ENCODE data around the gene KLHDC3.

The KLHDC3 gene

DNA sequence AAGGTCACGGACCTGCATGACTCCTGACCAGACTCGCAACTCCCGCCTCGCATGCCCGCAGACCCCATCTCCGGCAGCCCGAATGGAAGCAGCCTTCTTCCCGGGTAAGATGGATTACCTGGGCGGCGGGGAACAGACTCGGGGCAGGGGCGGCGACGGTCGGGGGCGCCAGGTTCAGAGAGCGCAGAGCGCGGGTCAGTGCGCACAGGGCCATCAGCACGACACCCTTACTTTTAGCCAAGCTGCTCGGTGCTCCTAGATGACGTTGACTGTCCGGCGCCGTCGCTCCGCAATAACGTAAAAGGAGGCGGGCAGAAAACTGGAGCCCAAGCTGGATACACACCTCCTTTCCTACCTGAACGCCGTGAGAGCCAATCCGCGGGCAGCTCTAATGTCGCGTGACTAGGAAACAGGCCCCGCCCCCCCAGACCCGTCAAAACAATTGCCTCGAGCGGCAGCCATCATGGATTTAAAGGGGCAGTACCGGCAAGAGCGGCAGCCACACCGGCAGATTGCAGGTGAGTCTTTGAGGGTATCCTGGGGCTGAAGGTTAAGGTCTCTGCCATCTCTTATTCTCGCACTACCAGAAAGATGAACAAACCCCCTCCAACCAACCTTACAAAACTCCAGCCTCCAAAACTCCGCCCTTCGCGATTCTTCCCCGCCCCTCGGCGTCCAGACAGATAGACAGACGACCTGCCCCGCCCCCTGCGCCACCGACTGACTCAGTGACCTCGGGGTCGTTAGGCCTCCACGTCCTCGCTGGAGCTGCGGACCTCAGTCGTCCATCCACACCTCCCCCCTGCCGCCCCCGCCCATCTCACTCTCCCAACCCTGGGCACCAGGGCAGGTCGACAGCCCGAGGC is 45.4 kb downstream of the KLHDC3 start, which contains the start of the genes KLC4 and MRPL2:
TSS of gene KLC4 (plus strand) at position 464 of the 866 bp plus-strand sequence. CDS start 1,705 bp downstream, outside the sequence.
TSS of gene MRPL2 (minus strand) at position 267 of the 866 bp plus-strand sequence. CDS start at position 214, 53 bp downstream.
- peak within 1 kb of the TSS; percentile 60 for H3K27ac ChIP-seq (ENCODE audit: poor library complexity, severe bottlenecking)
- TF ChIP-seq, protein P1, sequence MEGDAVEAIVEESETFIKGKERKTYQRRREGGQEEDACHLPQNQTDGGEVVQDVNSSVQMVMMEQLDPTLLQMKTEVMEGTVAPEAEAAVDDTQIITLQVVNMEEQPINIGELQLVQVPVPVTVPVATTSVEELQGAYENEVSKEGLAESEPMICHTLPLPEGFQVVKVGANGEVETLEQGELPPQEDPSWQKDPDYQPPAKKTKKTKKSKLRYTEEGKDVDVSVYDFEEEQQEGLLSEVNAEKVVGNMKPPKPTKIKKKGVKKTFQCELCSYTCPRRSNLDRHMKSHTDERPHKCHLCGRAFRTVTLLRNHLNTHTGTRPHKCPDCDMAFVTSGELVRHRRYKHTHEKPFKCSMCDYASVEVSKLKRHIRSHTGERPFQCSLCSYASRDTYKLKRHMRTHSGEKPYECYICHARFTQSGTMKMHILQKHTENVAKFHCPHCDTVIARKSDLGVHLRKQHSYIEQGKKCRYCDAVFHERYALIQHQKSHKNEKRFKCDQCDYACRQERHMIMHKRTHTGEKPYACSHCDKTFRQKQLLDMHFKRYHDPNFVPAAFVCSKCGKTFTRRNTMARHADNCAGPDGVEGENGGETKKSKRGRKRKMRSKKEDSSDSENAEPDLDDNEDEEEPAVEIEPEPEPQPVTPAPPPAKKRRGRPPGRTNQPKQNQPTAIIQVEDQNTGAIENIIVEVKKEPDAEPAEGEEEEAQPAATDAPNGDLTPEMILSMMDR (IDR thresholded peaks at IDR 0.05; ENCODE audit: poor library complexity, severe bottlenecking), result no peak

DNA sequence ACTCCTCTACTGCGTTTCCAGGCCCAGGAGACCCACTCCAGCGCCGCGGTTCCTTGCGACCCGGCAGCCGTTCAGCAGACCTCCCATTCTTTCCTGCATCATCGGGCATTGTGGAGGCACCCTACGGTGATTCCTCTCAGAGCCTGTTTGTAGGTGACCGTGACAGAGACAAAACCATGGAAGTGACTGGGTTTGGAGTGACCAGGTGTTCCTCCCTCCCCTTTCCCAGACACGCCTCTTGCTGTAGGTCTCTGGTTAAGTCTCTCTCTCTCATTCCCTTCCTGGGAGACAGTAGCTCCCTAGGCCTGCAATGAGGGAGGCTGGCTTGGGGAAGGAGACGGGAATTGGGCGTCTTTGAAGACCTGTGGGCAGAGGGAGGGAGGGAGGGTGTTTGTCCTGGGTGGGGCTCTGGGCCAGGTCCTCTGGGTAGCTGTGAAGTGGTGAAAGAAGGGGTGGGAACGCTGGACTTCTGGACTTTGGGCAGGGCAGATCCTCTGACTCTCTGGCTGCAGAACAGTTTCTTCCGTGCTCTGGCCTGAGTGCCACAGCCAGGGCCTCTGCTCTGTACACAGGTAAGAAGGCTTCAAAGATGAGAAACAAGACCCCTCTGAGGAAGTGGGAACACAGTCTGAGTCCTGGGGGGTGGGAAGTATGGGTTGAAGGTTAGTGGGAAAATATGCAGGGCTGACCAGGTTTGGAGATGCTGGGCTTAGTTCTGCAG is 46.1 kb downstream of the KLHDC3 start:
- H3K27me3 ChIP-seq (ENCODE audit: insufficient read depth, poor library complexity, severe bottlenecking), result no peaks in the 10 kb centered on the region
- TF ChIP-seq, protein P1 (IDR thresholded peaks at IDR 0.05; ENCODE audit: poor library complexity, severe bottlenecking), result no peak
- no peak for DNase-seq (ENCODE audit: low spot score)
- peaks cover 25% of the 10 kb centered on the region for H3K36me3 ChIP-seq (ENCODE audit: low read depth)
- peak overlapping the region; percentile 60 for H3K27ac ChIP-seq (ENCODE audit: poor library complexity, severe bottlenecking)
- peak overlapping the region; percentile 65 for H3K4me3 ChIP-seq (ENCODE audit: severe bottlenecking)
- no peaks in the 10 kb centered on the region for H3K4me1 ChIP-seq (ENCODE audit: insufficient read depth, poor library complexity, severe bottlenecking)
- H3K9me3 ChIP-seq (ENCODE audit: severe bottlenecking), result no peaks in the 10 kb centered on the region
- peak; percentile 50 for ATAC-seq (ENCODE audit: low read depth)

More for the DNA sequence above, 45.4 kb downstream of the KLHDC3 start, which contains the start of the genes KLC4 and MRPL2:
- H3K9me3 ChIP-seq (ENCODE audit: severe bottlenecking), result no peaks in the 10 kb centered on the region
- peak within 1 kb of the TSS; percentile 65 for H3K4me3 ChIP-seq (ENCODE audit: severe bottlenecking)
- ATAC-seq (ENCODE audit: low read depth), result peak; percentile 89
- no peaks in the 10 kb centered on the region for H3K4me1 ChIP-seq (ENCODE audit: insufficient read depth, poor library complexity, severe bottlenecking)
- peaks cover 28% of the 10 kb centered on the region for H3K36me3 ChIP-seq (ENCODE audit: low read depth)
- peak; percentile 98 for DNase-seq (ENCODE audit: low spot score)
- no peaks in the 10 kb centered on the region for H3K27me3 ChIP-seq (ENCODE audit: insufficient read depth, poor library complexity, severe bottlenecking)

DNA sequence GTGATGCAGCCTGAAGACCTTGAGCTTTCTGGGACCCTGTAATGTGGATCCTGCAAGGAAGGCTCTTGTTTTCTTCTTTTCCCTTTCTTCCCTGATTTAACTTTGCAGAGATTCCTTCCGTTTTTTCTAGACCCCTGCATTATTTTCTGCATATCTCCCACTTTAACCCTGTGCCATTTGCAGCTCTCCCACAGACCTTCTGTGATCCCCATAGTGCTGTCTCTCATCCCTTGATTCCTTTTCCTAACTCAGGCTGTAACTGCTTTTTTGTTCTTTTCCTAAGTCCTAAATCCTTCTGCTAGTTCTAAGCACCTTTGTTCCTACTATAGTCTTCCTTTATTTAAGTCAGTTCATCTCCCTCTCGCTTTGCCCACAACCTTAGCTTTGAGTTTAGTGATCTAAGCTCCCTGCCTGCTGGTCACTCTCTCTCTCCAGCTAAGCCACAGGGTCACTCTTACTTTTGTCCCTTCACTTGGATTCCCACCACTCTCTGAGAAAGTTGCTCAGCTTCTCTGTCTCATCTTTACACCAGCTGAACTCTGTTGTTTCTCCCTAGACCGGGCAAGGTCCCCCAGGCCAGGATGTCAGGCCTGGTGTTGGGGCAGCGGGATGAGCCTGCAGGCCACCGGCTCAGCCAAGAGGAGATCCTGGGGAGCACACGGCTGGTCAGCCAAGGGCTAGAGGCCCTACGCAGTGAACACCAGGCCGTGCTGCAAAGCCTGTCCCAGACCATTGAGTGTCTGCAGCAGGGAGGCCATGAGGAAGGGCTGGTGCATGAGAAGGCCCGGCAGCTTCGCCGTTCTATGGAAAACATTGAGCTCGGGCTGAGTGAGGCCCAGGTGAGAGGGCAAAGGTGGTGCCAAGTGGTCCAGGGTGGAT is 46.9 kb downstream of the KLHDC3 start:
- H3K4me3 ChIP-seq (ENCODE audit: severe bottlenecking), result no peak overlapping the region
- peak overlapping the region; percentile 60 for H3K27ac ChIP-seq (ENCODE audit: poor library complexity, severe bottlenecking)
- H3K4me1 ChIP-seq (ENCODE audit: insufficient read depth, poor library complexity, severe bottlenecking), result no peaks in the 10 kb centered on the region

DNA sequence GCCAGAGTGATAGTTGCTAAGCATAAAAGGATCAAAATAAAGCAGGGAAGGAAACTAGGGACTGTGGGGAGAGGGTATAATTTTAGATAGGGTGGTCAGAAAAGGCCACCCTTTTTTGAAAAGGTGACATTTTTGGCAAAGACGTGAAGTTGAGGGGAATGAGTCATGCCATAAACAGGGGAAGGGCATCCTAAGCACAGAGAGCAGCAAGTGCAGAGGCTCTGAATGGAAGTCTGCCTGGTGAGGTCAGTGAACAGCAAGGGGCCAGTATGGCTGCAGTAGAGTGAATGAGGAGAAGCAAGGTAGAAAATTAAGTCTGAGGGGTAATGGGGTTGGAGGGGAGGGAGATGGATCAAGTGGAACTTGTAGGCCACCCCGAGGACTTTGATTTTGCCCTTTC is 47.8 kb downstream of the KLHDC3 start:
- H3K27ac ChIP-seq (ENCODE audit: poor library complexity, severe bottlenecking), result no peak overlapping the region
- no peaks in the 10 kb centered on the region for H3K4me1 ChIP-seq (ENCODE audit: insufficient read depth, poor library complexity, severe bottlenecking)
- no peak for DNase-seq (ENCODE audit: low spot score)
- peaks cover 11% of the 10 kb centered on the region for H3K36me3 ChIP-seq (ENCODE audit: low read depth)
- no peak for ATAC-seq (ENCODE audit: low read depth)
- TF ChIP-seq, protein P1 (IDR thresholded peaks at IDR 0.05; ENCODE audit: poor library complexity, severe bottlenecking), result no peak
- no peak overlapping the region for H3K4me3 ChIP-seq (ENCODE audit: severe bottlenecking)
- H3K9me3 ChIP-seq (ENCODE audit: severe bottlenecking), result no peaks in the 10 kb centered on the region
- no peaks in the 10 kb centered on the region for H3K27me3 ChIP-seq (ENCODE audit: insufficient read depth, poor library complexity, severe bottlenecking)

More for the DNA sequence above, 46.9 kb downstream of the KLHDC3 start:
- H3K27me3 ChIP-seq (ENCODE audit: insufficient read depth, poor library complexity, severe bottlenecking), result no peaks in the 10 kb centered on the region
- DNase-seq (ENCODE audit: low spot score) (no peak), ATAC-seq (ENCODE audit: low read depth) (no peak)
- H3K9me3 ChIP-seq (ENCODE audit: severe bottlenecking), result no peaks in the 10 kb centered on the region
- H3K36me3 ChIP-seq (ENCODE audit: low read depth), result peaks cover 19% of the 10 kb centered on the region
- TF ChIP-seq, protein P1 (IDR thresholded peaks at IDR 0.05; ENCODE audit: poor library complexity, severe bottlenecking), result no peak
